HepG2 (cell line): ENCODE measurements around the gene CTTNBP2NL. TPM values are rescaled to one million over a fixed set of nuclear protein-coding genes. Genes with fewer than 3 reads are reported as not detected.

ENCODE experiments used
- ATAC-seq: fragments of 200-7000 bp; cut with Tn5 transposase; 3 replicates; pipeline ENCODE4 v1.9.1; 2020; ENCODE audit warnings: mild to moderate bottlenecking, moderate library complexity
- BruUV-seq: library from RNA; stranded (reverse); fragments of 400-500 nt; replicated peaks from 2 replicates; lab custom pipeline; 2021; lab: Mats Ljungman, UMichigan
- CTCF ChIA-PET: fragments of 300-600 bp; formaldehyde crosslinking; extraction: SDS; loops from one replicate; lab custom pipeline; 2021; ENCODE audit warnings: low total read pairs, inconsistent platforms, low intra/inter-chr PET ratio; lab: Yijun Ruan, JAX
- POLR2A ChIA-PET: fragments of 350-600 bp; sonication (Branson Sonifier 250); formaldehyde crosslinking; loops from one replicate; lab custom pipeline; 2020; ENCODE audit warnings: antibody characterized with exemption, inconsistent platforms; lab: Yijun Ruan, JAX
- DNase-seq: peaks from one replicate; pipeline ENCODE4 v3.0.0-alpha.2; 2015; ENCODE audit warnings: low spot score
- FAIRE-seq: peaks from 3 replicates; lab custom pipeline; 2011; peaks lifted over from hg19 to GRCh38; lab: Jason Lieb, UNC
- H2AFZ ChIP-seq: one replicate; pipeline ENCODE4 v1.6.1; 2011; ENCODE audit warnings: low read length, inconsistent platforms
- H3K27ac ChIP-seq: fragments of 300-600 bp; 3 replicates; pipeline ENCODE4 v1.8.0; 2011; ENCODE audit warnings: mixed run types, mild to moderate bottlenecking, mixed read lengths, low read length, inconsistent platforms; ENCODE audit not compliant: insufficient read depth; ENCODE audit errors: extremely low read length
- H3K27me3 ChIP-seq, 2 experiments: fragments of 200-600 bp in 1 of 2; 2 replicates in 1 of 2; 3 replicates in 1 of 2; pipeline versions ENCODE4 v1.6.0 to v1.8.0; 2011; ENCODE audit warnings: low read length in 2 of 2, mild to moderate bottlenecking in 2 of 2, moderate library complexity in 2 of 2, inconsistent platforms in 1 of 2; ENCODE audit not compliant: insufficient read depth in 2 of 2, control insufficient read depth in 1 of 2
- H3K36me3 ChIP-seq, 2 experiments: fragments of 200-600 bp in 1 of 2; replicated peaks in 1 of 2; 2 replicates in 1 of 2; 3 replicates in 1 of 2; pipeline versions ENCODE4 v1.5.1 to v1.8.0; 2011; ENCODE audit warnings: low read length in 2 of 2, inconsistent platforms in 1 of 2; ENCODE audit not compliant: insufficient read depth in 2 of 2, control insufficient read depth in 1 of 2
- H3K4me1 ChIP-seq: 2 replicates; pipeline ENCODE4 v1.5.1; 2012; ENCODE audit warnings: low read length, inconsistent platforms; ENCODE audit not compliant: insufficient read depth
- H3K4me2 ChIP-seq: 2 replicates; pipeline ENCODE4 v1.6.0; 2011; ENCODE audit warnings: low read depth, low read length, inconsistent platforms
- H3K4me3 ChIP-seq, 3 experiments: fragments of 200-600 bp in 1 of 3; sonication (generic), shearing (Covaris generic) in 1 of 3; replicated peaks in 1 of 3; 2 replicates each; pipeline ENCODE4 v1.5.1; 2011 to 2016; ENCODE audit warnings: low read length in 3 of 3, inconsistent platforms in 2 of 3, low read depth in 2 of 3, mild to moderate bottlenecking in 2 of 3, control low read depth in 1 of 3, mixed read lengths in 1 of 3; ENCODE audit not compliant: insufficient read depth in 1 of 3
- H3K79me2 ChIP-seq: one replicate; pipeline ENCODE4 v1.6.1; 2011; ENCODE audit warnings: low read length, inconsistent platforms; ENCODE audit not compliant: insufficient read depth
- H3K9ac ChIP-seq: 2 replicates; pipeline ENCODE4 v1.6.0; 2011; ENCODE audit warnings: mild to moderate bottlenecking, low read depth, low read length, inconsistent platforms; ENCODE audit not compliant: insufficient read depth
- H3K9me3 ChIP-seq: 2 replicates; pipeline ENCODE4 v1.5.1; 2012; ENCODE audit warnings: mild to moderate bottlenecking, low read length
- H4K20me1 ChIP-seq: 2 replicates; pipeline ENCODE4 v1.6.0; 2011; ENCODE audit warnings: inconsistent platforms, mild to moderate bottlenecking, low read length, moderate library complexity; ENCODE audit not compliant: insufficient read depth
- ARHGAP35 ChIP-seq: sonication (generic); formaldehyde crosslinking; IDR thresholded peaks from 2 replicates; pipeline ENCODE4 v1.9.0; 2022; ENCODE audit warnings: mild to moderate bottlenecking, inconsistent platforms, moderate library complexity, missing genetic modification reagents, borderline replicate concordance
- FOXA1 ChIP-seq, 2 experiments: fragments of 450-650 bp in 1 of 2; sonication (generic) in 1 of 2; formaldehyde crosslinking in 1 of 2; IDR thresholded peaks; 2 replicates each; pipeline versions ENCODE4 v1.4.0 to v1.6.1; 2016 to 2020; ENCODE audit warnings: missing genetic modification reagents in 1 of 2
- FOXA3 ChIP-seq: IDR thresholded peaks from 2 replicates; pipeline ENCODE4 v1.6.1; 2016; ENCODE audit warnings: missing genetic modification reagents, missing compliant biosample characterization
- GATA4 ChIP-seq: sonication (generic); IDR thresholded peaks from 2 replicates; pipeline ENCODE4 v1.6.1; 2016; ENCODE audit warnings: antibody characterized with exemption, low read depth, borderline replicate concordance
- HOXA5 ChIP-seq: sonication (generic); formaldehyde crosslinking; IDR thresholded peaks from 2 replicates; pipeline ENCODE4 v1.4.0; 2020; ENCODE audit warnings: missing genetic modification reagents
- MED13 ChIP-seq: sonication (generic); formaldehyde crosslinking; IDR thresholded peaks from 2 replicates; pipeline ENCODE4 v1.5.0; 2020; ENCODE audit warnings: missing genetic modification reagents
- RFX3 ChIP-seq: IDR thresholded peaks from 2 replicates; pipeline ENCODE4 v1.6.1; 2016; ENCODE audit warnings: missing biosample characterization, missing genetic modification reagents
- SAP130 ChIP-seq: IDR thresholded peaks from 2 replicates; pipeline ENCODE4 v1.6.1; 2016; ENCODE audit warnings: low read depth
- SMARCE1 ChIP-seq: fragments of 450-650 bp; IDR thresholded peaks from 2 replicates; pipeline ENCODE4 v1.6.1; 2017; ENCODE audit warnings: borderline replicate concordance
- ZNF275 ChIP-seq: sonication (generic); formaldehyde crosslinking; IDR thresholded peaks from 2 replicates; pipeline ENCODE4 v1.8.0; 2022; ENCODE audit warnings: missing genetic modification reagents, mild to moderate bottlenecking, inconsistent platforms, borderline replicate concordance
- ZNF563 ChIP-seq: sonication (generic); formaldehyde crosslinking; IDR thresholded peaks from 2 replicates; pipeline ENCODE4 v1.8.0; 2022; ENCODE audit warnings: mild to moderate bottlenecking, moderate library complexity, missing genetic modification reagents
- ZNF607 ChIP-seq: sonication (generic); formaldehyde crosslinking; IDR thresholded peaks from 2 replicates; pipeline ENCODE4 v1.5.1; 2020; ENCODE audit warnings: missing genetic modification reagents, mild to moderate bottlenecking, borderline replicate concordance
- ZSCAN29 ChIP-seq: sonication (generic); formaldehyde crosslinking; conservative IDR thresholded peaks from 2 replicates; pipeline ENCODE4 v1.4.0; 2020; ENCODE audit warnings: mild to moderate bottlenecking, missing genetic modification reagents
- WGBS: methylation state at CpG from one replicate; pipeline ENCODE4 v1.1.6; 2017; ENCODE audit warnings: low lambda C conversion rate; 5-methylcytosine and 5-hydroxymethylcytosine counted together
- in situ Hi-C: cut with HindIII; loops from 2 replicates; pipeline ENCODE4 v1.10.0; 2017; ENCODE audit warnings: low pct_unique_long_range_greater_than_20kb; ENCODE audit not compliant: extremely low pct_ligation_motif_present
- intact Hi-C: fragments of 100-400 bp; cut with micrococcal nuclease; formaldehyde crosslinking; loops from one replicate; pipeline ENCODE4 v1.10.0; 2022; ENCODE audit not compliant: unreplicated experiment
- polyA plus RNA-seq, 8 experiments: library from polyadenylated mRNA; depleted of rRNA in 3 of 8; stranded (reverse) in 7 of 8; unstranded in 1 of 8; fragments of >200 nt; fragmentation: Illumina TruSeq in 4 of 8; extraction: Trizol in 4 of 8; gene quantifications; 2 replicates each; pipeline versions ENCODE4 v1.2.1 to v1.2.3, GENCODE V29; 2011 to 2016; ENCODE audit warnings: low read depth in 4 of 8, missing spikeins in 1 of 8, mixed read lengths in 1 of 8; ENCODE audit not compliant: insufficient read depth in 1 of 8
- total RNA-seq, 5 experiments: library from RNA; depleted of rRNA; stranded (reverse); fragments of >200 nt; fragmentation: Illumina TruSeq; extraction: Trizol; gene quantifications; 2 replicates each; pipeline ENCODE4 v1.2.3, GENCODE V29; 2016; ENCODE audit warnings: low read depth in 1 of 5
- TF ChIP-seq, protein P1 (sequence below): sonication (generic); formaldehyde crosslinking; IDR thresholded peaks from 2 replicates; pipeline ENCODE4 v1.4.0; 2020; ENCODE audit warnings: mild to moderate bottlenecking, missing genetic modification reagents
- TF ChIP-seq, protein P2 (sequence below): conservative IDR thresholded peaks from 2 replicates; pipeline ENCODE4 v1.6.1; 2018; ENCODE audit warnings: missing genetic modification reagents
- TF ChIP-seq, protein P3 (sequence below): sonication (generic); formaldehyde crosslinking; IDR thresholded peaks from 2 replicates; pipeline ENCODE4 v1.5.1; 2020; ENCODE audit warnings: mild to moderate bottlenecking, moderate library complexity, missing genetic modification reagents

Gene CTTNBP2NL
- total and polyA plus RNA-seq, 2 of the 13 experiments (the other 11 are each of a cell fraction or from before 2014, with no cell fraction given), result 2.1 to 4.1 TPM

DNA sequence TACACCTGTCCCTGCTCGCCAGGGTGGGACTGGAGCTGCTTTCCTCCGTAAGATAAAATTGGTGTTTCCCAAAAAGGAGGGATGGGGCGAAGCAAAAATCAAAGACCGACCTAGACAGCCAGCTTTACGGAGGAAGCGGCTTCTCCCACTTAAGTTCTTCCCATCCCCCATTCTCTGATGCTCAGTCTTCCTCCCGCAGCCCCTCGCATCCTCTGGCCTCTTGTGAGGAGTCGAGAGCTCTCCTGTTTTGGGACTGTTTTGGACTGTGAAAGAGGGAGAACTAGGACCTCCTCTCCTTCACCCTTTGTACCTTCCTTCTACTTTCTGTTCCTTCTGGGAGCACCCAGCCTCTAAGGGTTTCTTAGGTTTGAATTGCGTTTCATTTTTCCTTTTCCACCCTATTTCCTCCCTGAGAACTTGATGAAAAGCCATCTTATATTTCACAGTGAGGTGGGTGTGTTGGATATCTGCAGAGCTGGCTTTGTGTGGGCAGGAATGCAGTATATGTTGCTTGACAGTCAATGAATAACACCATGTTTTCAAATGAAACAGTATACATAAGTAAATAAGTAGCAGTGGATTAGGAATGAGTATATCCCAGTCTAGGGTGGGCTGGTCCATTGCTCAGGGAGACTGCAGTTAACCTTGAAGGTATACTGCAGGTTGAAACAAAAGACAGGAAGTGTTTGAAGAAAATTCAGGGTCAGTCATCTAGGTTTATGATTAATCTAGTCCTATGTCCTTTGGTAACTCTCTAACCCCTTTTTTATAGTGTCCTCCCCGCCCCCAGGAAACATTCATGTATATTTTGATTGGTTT is 848 bp downstream of the CTTNBP2NL start:
- DNase-seq (no peak), ATAC-seq (no peak), FAIRE-seq (no peak)
- CTCF ChIA-PET, result no interaction called here
- Histone ChIP-seq H3K27me3 (no peaks in the 10 kb centered on the region; a peak in 1 of 5 replicates), H3K9ac (peak overlapping the region; percentile 66), H3K79me2 (peaks cover 28% of the 10 kb centered on the region), H3K27ac (no peak overlapping the region), H3K36me3 (no peaks in the 10 kb centered on the region), H3K9me3 (no peaks in the 10 kb centered on the region), H3K4me3 (peak overlapping the region; percentile 87 to 99 (median 92)), H3K4me1 (peaks cover 37% of the 10 kb centered on the region), H4K20me1 (no peaks in the 10 kb centered on the region), H3K4me2 (peak overlapping the region; percentile 64), H2AFZ (peak overlapping the region; percentile 10)
- POLR2A ChIA-PET, result interaction anchor here (1.8 kb wide), 1 partner anchor 302 kb away, joined by 8 read pairs; no protein-coding TSS in a partner anchor
- WGBS, result 3% methylated on average over 11 of the region's 11 CpGs
- TF ChIP-seq ZSCAN29 (CRISPR knock-in tag) (no peak), ARHGAP35 (CRISPR knock-in tag) (no peak), HOXA5 (CRISPR knock-in tag) (no peak), MED13 (CRISPR knock-in tag) (no peak), FOXA1 (IDR thresholded peaks at IDR 0.05) (no peak), FOXA1 (CRISPR knock-in tag; IDR thresholded peaks at IDR 0.05) (0 out of 2 replicates have a peak, but pooled peaks have one; percentile 7), SMARCE1 (no peak), ZNF607 (CRISPR knock-in tag) (no peak), ZNF563 (CRISPR knock-in tag) (0 out of 2 replicates have a peak, but pooled peaks have one; percentile 5), SAP130 (CRISPR knock-in tag) (0 out of 2 replicates have a peak, but pooled peaks have one; percentile 16), GATA4 (no peak), ZNF275 (CRISPR knock-in tag) (no peak), FOXA3 (CRISPR knock-in tag) (0 out of 2 replicates have a peak, but pooled peaks have one; percentile 23), RFX3 (no peak)
- TF ChIP-seq, protein P1, sequence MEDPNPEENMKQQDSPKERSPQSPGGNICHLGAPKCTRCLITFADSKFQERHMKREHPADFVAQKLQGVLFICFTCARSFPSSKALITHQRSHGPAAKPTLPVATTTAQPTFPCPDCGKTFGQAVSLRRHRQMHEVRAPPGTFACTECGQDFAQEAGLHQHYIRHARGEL (CRISPR knock-in tag), result no peak
- TF ChIP-seq, protein P2, sequence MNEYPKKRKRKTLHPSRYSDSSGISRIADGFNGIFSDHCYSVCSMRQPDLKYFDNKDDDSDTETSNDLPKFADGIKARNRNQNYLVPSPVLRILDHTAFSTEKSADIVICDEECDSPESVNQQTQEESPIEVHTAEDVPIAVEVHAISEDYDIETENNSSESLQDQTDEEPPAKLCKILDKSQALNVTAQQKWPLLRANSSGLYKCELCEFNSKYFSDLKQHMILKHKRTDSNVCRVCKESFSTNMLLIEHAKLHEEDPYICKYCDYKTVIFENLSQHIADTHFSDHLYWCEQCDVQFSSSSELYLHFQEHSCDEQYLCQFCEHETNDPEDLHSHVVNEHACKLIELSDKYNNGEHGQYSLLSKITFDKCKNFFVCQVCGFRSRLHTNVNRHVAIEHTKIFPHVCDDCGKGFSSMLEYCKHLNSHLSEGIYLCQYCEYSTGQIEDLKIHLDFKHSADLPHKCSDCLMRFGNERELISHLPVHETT (CRISPR knock-in tag), result no peak
- TF ChIP-seq, protein P3, sequence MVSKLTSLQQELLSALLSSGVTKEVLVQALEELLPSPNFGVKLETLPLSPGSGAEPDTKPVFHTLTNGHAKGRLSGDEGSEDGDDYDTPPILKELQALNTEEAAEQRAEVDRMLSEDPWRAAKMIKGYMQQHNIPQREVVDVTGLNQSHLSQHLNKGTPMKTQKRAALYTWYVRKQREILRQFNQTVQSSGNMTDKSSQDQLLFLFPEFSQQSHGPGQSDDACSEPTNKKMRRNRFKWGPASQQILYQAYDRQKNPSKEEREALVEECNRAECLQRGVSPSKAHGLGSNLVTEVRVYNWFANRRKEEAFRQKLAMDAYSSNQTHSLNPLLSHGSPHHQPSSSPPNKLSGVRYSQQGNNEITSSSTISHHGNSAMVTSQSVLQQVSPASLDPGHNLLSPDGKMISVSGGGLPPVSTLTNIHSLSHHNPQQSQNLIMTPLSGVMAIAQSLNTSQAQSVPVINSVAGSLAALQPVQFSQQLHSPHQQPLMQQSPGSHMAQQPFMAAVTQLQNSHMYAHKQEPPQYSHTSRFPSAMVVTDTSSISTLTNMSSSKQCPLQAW, result peak; percentile 66; the same call in 1 of the 2 replicates
- intact Hi-C loops, result no loop called here
- BruUV-seq, result no TSS peak
- in situ Hi-C loops, result loop anchor here (5.0 kb wide), 1 partner anchor 65 kb away; no protein-coding TSS in a partner anchor
